T-cell (primary cell): ENCODE data around the gene APCDD1L. TPM values are rescaled to one million over a fixed set of nuclear protein-coding genes. Genes with fewer than 3 reads are reported as not detected.

Experiments used
- ATAC-seq, 4 experiments: fragments of 200-7000 bp in 3 of 4; fragments of 150-1000 bp in 1 of 4; cut with Tn5 transposase; replicated peaks in 1 of 4; 1 replicate in 3 of 4; 2 replicates in 1 of 4; pipeline ENCODE4 v1.10.0; 2021; ENCODE audit warnings: moderate library complexity in 3 of 4, mild to moderate bottlenecking in 2 of 4, moderate number of reproducible peaks in 1 of 4
- CTCF ChIA-PET, 2 donors: fragments of 300-600 bp; sonication (Branson Sonifier 250); formaldehyde crosslinking; loops; one replicate each; lab custom pipeline; 2022; ENCODE audit warnings: antibody characterized with exemption in 2 of 2; lab: Charles Lee
- POLR2A ChIA-PET, 2 donors: fragments of 300-600 bp; sonication (Branson Sonifier 250); formaldehyde crosslinking; loops; one replicate each; lab custom pipeline; 2022; ENCODE audit warnings: antibody characterized with exemption in 2 of 2; lab: Charles Lee
- DNase-seq, 35 experiments: peaks; one replicate each; pipeline versions ENCODE4 v3.0.0 to v3.0.0-alpha.2; 2013 to 2023
- H3K27ac ChIP-seq: one replicate; pipeline ENCODE4 v1.5.1; 2013; ENCODE audit warnings: low read length
- H3K27me3 ChIP-seq, 2 experiments: replicated peaks in 1 of 2; 1 replicate in 1 of 2; 2 replicates in 1 of 2; pipeline versions ENCODE4 v1.6.1 to v1.7.0; 2013; ENCODE audit warnings: low read length in 1 of 2, mixed read lengths in 1 of 2; ENCODE audit not compliant: control insufficient read depth in 2 of 2, insufficient read depth in 2 of 2; ENCODE audit errors: extremely low read depth in 1 of 2
- H3K36me3 ChIP-seq, 2 donors: 1 replicate in 1 of 2; 2 replicates in 1 of 2; pipeline versions ENCODE4 v1.6.1 to v1.7.0; 2013; ENCODE audit warnings: low read length in 1 of 2; ENCODE audit not compliant: control insufficient read depth in 2 of 2, insufficient read depth in 1 of 2; ENCODE audit errors: extremely low read depth in 1 of 2
- H3K4me1 ChIP-seq, 2 experiments: 1 replicate in 1 of 2; 2 replicates in 1 of 2; pipeline versions ENCODE4 v1.6.1 to v1.7.0; 2013; ENCODE audit warnings: low read length in 2 of 2, mixed read lengths in 1 of 2; ENCODE audit not compliant: insufficient read depth in 2 of 2, control insufficient read depth in 1 of 2; ENCODE audit errors: extremely low read depth in 1 of 2
- H3K4me3 ChIP-seq, 2 donors: 1 replicate in 1 of 2; 2 replicates in 1 of 2; pipeline versions ENCODE4 v1.5.1 to v1.7.0; 2013; ENCODE audit warnings: mild to moderate bottlenecking in 2 of 2, low read length in 1 of 2, moderate library complexity in 1 of 2; ENCODE audit not compliant: control insufficient read depth in 1 of 2; ENCODE audit errors: extremely low read depth in 1 of 2
- H3K9me3 ChIP-seq: 2 replicates; pipeline ENCODE4 v1.7.0; 2013
- H3K27ac Mint-ChIP-seq, 2 donors: one replicate each; pipeline ENCODE4 v1.8.0; 2020 to 2021; ENCODE audit warnings: mild to moderate bottlenecking in 2 of 2, mixed read lengths in 2 of 2
- H3K27me3 Mint-ChIP-seq, 2 donors: one replicate each; pipeline ENCODE4 v1.8.0; 2021 to 2022; ENCODE audit warnings: mixed read lengths in 2 of 2
- H3K36me3 Mint-ChIP-seq: one replicate; pipeline ENCODE4 v1.8.0; 2021; ENCODE audit warnings: mixed read lengths
- H3K4me1 Mint-ChIP-seq, 3 donors: one replicate each; pipeline ENCODE4 v1.8.0; 2020 to 2022; ENCODE audit warnings: mixed read lengths in 3 of 3, mild to moderate bottlenecking in 1 of 3
- H3K4me3 Mint-ChIP-seq, 3 donors: one replicate each; pipeline ENCODE4 v1.8.0; 2020 to 2022; ENCODE audit warnings: mild to moderate bottlenecking in 3 of 3, mixed read lengths in 3 of 3, moderate library complexity in 3 of 3
- H3K9me3 Mint-ChIP-seq, 3 donors: one replicate each; pipeline ENCODE4 v1.8.0; 2020 to 2022; ENCODE audit warnings: mixed read lengths in 3 of 3
- WGBS: methylation state at CpG from one replicate; pipeline ENCODE4 v1.1.5; 2013; ENCODE audit warnings: missing lambda C conversion rate; ENCODE audit not compliant: insufficient coverage; 5-methylcytosine and 5-hydroxymethylcytosine counted together
- total RNA-seq, 35 experiments: library from RNA in 6 of 35; stranded (reverse) in 6 of 35; fragments of 120-200 nt in 1 of 35; gene quantifications; one replicate each; pipeline versions ENCODE4 v1.2.1 to v1.2.4 and lab custom pipeline; 2013 to 2026

APCDD1L gene
- total RNA-seq, 5 donors from 2014 or later (not counting 1 experiment from before 2014, with no cell fraction given): not detected

DNA sequence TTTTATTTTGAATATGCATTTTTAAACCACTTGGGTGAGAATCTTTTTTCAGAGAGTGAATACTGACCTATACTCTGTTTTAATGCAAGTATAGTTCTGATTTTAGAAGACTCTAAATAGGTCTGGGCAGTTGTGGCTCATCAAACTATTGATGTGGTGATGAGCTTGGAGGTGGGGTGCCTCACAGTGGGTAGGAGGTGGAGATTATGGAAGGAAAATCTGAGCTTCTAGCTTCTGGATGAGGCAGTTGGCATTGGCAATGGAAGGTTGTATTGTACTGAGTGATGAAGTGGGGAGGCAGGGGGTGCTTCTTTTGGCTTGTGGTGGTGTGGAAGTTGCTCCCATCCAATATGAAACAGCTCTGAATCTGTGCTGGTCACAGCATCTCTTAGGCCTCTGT, 73.5 kb downstream of the APCDD1L start:
- Histone ChIP-seq H3K36me3 (peaks cover 5 to 61% of the 10 kb centered on the region in 2 donors), H3K9me3 (no peaks in the 10 kb centered on the region), H3K4me3 (no peak overlapping the region), H3K27ac (no peak overlapping the region), H3K27me3 (no peaks in the 10 kb centered on the region), H3K4me1 (peaks cover 0 to 3% of the 10 kb centered on the region in 2 experiments)
- H3K4me3 Mint-ChIP-seq: no peak overlapping the region
- peaks cover 14 to 16% (median 15%) of the 10 kb centered on the region in 3 donors for H3K4me1 Mint-ChIP-seq
- ChIA-PET POLR2A (no interaction called here), CTCF (no interaction called here)
- no peak overlapping the region for H3K27ac Mint-ChIP-seq
- no peaks in the 10 kb centered on the region for H3K9me3 Mint-ChIP-seq
- ATAC-seq (no peak), DNase-seq (no peak)
- no peaks in the 10 kb centered on the region for H3K27me3 Mint-ChIP-seq
- H3K36me3 Mint-ChIP-seq: peaks cover 47% of the 10 kb centered on the region

GRCh38 chr20:58440021-58440767, 75.0 kb downstream of the APCDD1L start:
- no peak overlapping the region for H3K27ac Mint-ChIP-seq
- no peaks in the 10 kb centered on the region for H3K27me3 Mint-ChIP-seq
- ATAC-seq (no peak), DNase-seq (no peak)
- H3K36me3 Mint-ChIP-seq: peaks cover 49% of the 10 kb centered on the region
- Histone ChIP-seq H3K4me1 (peaks cover 0 to 3% of the 10 kb centered on the region in 2 experiments), H3K9me3 (no peaks in the 10 kb centered on the region), H3K4me3 (no peak overlapping the region), H3K36me3 (peaks cover 0 to 51% of the 10 kb centered on the region in 2 donors), H3K27me3 (no peaks in the 10 kb centered on the region), H3K27ac (no peak overlapping the region)
- H3K4me1 Mint-ChIP-seq: peaks cover 21 to 24% (median 22%) of the 10 kb centered on the region in 3 donors
- CTCF ChIA-PET: no interaction called here
- POLR2A ChIA-PET: interaction anchor here in 1 of 2 donors (0.6 kb wide), 1 partner anchor 35 kb away, joined by 8 read pairs; no protein-coding TSS in a partner anchor
- H3K4me3 Mint-ChIP-seq: no peak overlapping the region
- no CpG with 5 or more reads among the region's 5 CpGs for WGBS
- no peaks in the 10 kb centered on the region for H3K9me3 Mint-ChIP-seq

DNA sequence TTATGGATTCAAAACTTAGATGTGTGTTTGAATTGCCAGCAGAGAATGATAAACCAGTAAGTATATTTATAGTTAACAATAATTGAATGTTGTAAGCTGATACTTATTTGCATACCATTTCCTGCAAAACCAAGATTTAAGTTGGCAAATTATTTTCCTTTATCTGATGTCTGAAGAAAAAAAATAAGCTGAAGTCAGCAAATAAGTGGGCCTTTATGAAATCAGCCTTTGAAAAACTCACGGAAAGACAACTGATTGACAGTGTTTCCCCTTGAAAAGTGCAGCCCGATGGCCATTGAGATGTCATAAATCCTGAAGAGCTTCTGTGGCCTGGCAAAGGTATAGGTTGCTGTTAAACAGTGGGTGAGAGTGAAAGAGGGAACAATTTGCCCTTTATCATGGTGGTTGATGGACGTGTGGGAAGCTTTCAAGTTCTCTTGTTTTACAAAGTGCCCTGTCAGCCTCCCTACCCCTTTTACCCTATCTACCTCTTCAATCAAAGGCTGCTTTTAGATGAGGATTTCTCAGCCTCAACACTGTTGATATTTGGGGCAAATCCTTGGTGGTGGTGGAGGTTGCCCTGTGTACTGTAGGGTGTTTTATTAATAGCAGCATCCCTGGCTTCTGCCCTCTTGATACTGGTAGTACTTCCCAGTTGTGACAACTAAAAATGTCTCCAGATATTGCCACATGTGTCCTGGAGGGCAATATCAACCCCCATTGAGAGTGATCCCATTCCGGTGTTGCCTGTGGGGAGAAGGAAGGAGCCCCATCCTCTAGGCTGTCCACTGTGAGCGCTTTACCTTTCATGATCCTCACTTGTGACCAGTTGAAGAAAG, 76.0 kb downstream of the APCDD1L start:
- H3K27ac Mint-ChIP-seq: no peak overlapping the region
- H3K4me1 Mint-ChIP-seq: peaks cover 24 to 28% (median 25%) of the 10 kb centered on the region in 3 donors
- POLR2A ChIA-PET: no interaction called here
- Histone ChIP-seq H3K4me3 (no peak overlapping the region), H3K9me3 (no peaks in the 10 kb centered on the region), H3K27ac (no peak overlapping the region), H3K27me3 (no peaks in the 10 kb centered on the region), H3K4me1 (peaks cover 0 to 3% of the 10 kb centered on the region in 2 experiments), H3K36me3 (peaks cover 0 to 44% of the 10 kb centered on the region in 2 donors)
- 82% methylated on average over 2 of the region's 5 CpGs for whole genome bisulfite sequencing
- ATAC-seq (no peak), DNase-seq (no peak)
- H3K9me3 Mint-ChIP-seq: no peaks in the 10 kb centered on the region
- H3K4me3 Mint-ChIP-seq: no peak overlapping the region
- H3K36me3 Mint-ChIP-seq: peaks cover 47% of the 10 kb centered on the region
- no peaks in the 10 kb centered on the region for H3K27me3 Mint-ChIP-seq
- CTCF ChIA-PET: no interaction called here

- no peaks in the 10 kb centered on the region for H3K27me3 ChIP-seq
- no peak overlapping the region for H3K4me3 ChIP-seq
- CTCF ChIA-PET: interaction anchor here (0.6 to 0.7 kb wide), 2 partner anchors 26 to 91 kb away, joined by 4 to 5 read pairs; no protein-coding TSS in a partner anchor
- Mint-ChIP-seq H3K4me1 (peaks cover 40 to 48% (median 44%) of the 10 kb centered on the region in 3 donors), H3K36me3 (peaks cover 34% of the 10 kb centered on the region), H3K4me3 (no peak overlapping the region), H3K27me3 (no peaks in the 10 kb centered on the region), H3K9me3 (no peaks in the 10 kb centered on the region), H3K27ac (peak overlapping the region in 1 of 2 donors; percentile 34)
- no peaks in the 10 kb centered on the region for H3K9me3 ChIP-seq
- ATAC-seq: no peak
- DNase-seq: no peak
- H3K36me3 ChIP-seq: peaks cover 0 to 30% of the 10 kb centered on the region in 2 donors
- WGBS: 80% methylated on average over 2 of the region's 5 CpGs
- H3K4me1 ChIP-seq: peaks cover 0 to 3% of the 10 kb centered on the region in 2 experiments
- POLR2A ChIA-PET: no interaction called here
- no peak overlapping the region for H3K27ac ChIP-seq
Measured at GRCh38 chr20:58436868-58437645, 78.1 kb downstream of the APCDD1L start.

GRCh38 chr20:58435237-58435636, 80.0 kb downstream of the APCDD1L start:
- Mint-ChIP-seq H3K27ac (no peak overlapping the region), H3K36me3 (peaks cover 34% of the 10 kb centered on the region), H3K4me3 (no peak overlapping the region), H3K27me3 (no peaks in the 10 kb centered on the region), H3K4me1 (peaks cover 38 to 54% (median 54%) of the 10 kb centered on the region in 3 donors), H3K9me3 (no peaks in the 10 kb centered on the region)
- H3K4me3 ChIP-seq: no peak overlapping the region
- ChIA-PET CTCF (interaction anchor here in 1 of 2 donors (0.8 kb wide), 1 partner anchor 13 kb away, joined by 3 read pairs; no protein-coding TSS in a partner anchor), POLR2A (interaction anchor here in 1 of 2 donors (1.3 kb wide), 1 partner anchor 47 kb away, joined by 4 read pairs; the partner anchor contains the start of gene VAPB)
- WGBS: 100% methylated on average over 5 of the region's 6 CpGs
- peaks cover 0 to 19% of the 10 kb centered on the region in 2 donors for H3K36me3 ChIP-seq
- peaks cover 0 to 3% of the 10 kb centered on the region in 2 experiments for H3K4me1 ChIP-seq
- no peak overlapping the region for H3K27ac ChIP-seq
- H3K27me3 ChIP-seq: no peaks in the 10 kb centered on the region
- DNase-seq: no peak
- ATAC-seq: no peak
- no peaks in the 10 kb centered on the region for H3K9me3 ChIP-seq
